ENCODE data around the gene NBL1. TPM values are rescaled to one million over a fixed set of nuclear protein-coding genes. Genes with fewer than 3 reads are reported as not detected.

NBL1 gene
- total and polyA plus RNA-seq, 2 experiments from 2014 or later: 6.1 to 10.6 TPM

DNA sequence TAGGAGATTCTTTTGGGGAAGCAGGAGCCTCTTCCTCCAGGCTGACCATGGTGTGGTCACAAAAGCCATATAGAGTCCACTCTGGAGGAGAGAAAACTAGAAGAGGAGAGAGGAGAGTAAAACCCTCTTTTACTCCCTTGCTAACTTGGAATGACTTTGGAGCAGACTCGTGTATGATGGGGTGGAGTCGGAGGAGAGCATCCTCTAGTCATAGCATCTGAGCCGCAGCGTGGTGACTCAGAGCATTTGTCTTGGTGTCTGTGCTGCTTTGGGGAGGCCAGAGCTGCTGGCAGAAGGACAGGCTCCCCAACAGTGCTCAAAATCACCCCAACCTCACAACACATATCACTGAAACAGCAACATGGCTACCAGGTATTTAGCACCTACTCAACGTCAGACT, 31.7 kb downstream of the NBL1 start:
- Mint-ChIP-seq H3K27ac (no peak overlapping the region), H3K9me3 (no peaks in the 10 kb centered on the region; the same call in 2 of the 3 replicates), H3K27me3 (ENCODE audit: insufficient read depth, low read depth, poor library complexity) (peaks cover 5% of the 10 kb centered on the region), H3K36me3 (ENCODE audit: low read depth) (no peaks in the 10 kb centered on the region), H3K4me1 (peaks cover 8% of the 10 kb centered on the region), H3K4me3 (no peak overlapping the region; the same call in 2 of the 3 replicates)
- no peak overlapping the region for H3K27ac ChIP-seq (ENCODE audit: low read depth)
- H3K79me2 ChIP-seq (replicated peaks; ENCODE audit: insufficient read depth): no peaks in the 10 kb centered on the region
- no peak for ATAC-seq
- H3K4me3 ChIP-seq: no peak overlapping the region
- H3K27me3 ChIP-seq (ENCODE audit: insufficient read depth): no peaks in the 10 kb centered on the region
- no peak overlapping the region for H2AFZ ChIP-seq
- H3K4me1 ChIP-seq (ENCODE audit: insufficient read depth): no peaks in the 10 kb centered on the region
- no peak for TF ChIP-seq ETS1 (IDR thresholded peaks at IDR 0.05)
- no peak for TF ChIP-seq NANOG (IDR thresholded peaks at IDR 0.05; ENCODE audit: borderline replicate concordance)
- TF ChIP-seq EZH2 (IDR thresholded peaks at IDR 0.05; ENCODE audit: low read depth, unreplicated experiment): no peak
- no peak for TF ChIP-seq JUNB (IDR thresholded peaks at IDR 0.05; ENCODE audit: unreplicated experiment)
- TF ChIP-seq, protein P1, sequence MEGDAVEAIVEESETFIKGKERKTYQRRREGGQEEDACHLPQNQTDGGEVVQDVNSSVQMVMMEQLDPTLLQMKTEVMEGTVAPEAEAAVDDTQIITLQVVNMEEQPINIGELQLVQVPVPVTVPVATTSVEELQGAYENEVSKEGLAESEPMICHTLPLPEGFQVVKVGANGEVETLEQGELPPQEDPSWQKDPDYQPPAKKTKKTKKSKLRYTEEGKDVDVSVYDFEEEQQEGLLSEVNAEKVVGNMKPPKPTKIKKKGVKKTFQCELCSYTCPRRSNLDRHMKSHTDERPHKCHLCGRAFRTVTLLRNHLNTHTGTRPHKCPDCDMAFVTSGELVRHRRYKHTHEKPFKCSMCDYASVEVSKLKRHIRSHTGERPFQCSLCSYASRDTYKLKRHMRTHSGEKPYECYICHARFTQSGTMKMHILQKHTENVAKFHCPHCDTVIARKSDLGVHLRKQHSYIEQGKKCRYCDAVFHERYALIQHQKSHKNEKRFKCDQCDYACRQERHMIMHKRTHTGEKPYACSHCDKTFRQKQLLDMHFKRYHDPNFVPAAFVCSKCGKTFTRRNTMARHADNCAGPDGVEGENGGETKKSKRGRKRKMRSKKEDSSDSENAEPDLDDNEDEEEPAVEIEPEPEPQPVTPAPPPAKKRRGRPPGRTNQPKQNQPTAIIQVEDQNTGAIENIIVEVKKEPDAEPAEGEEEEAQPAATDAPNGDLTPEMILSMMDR (conservative IDR thresholded peaks at IDR 0.05; ENCODE audit: low read depth in 2 of 2): no peak
- TF ChIP-seq POLR2AphosphoS5 (IDR thresholded peaks at IDR 0.05; ENCODE audit: low read depth): no peak
- TF ChIP-seq STAT1 (IDR thresholded peaks at IDR 0.05; ENCODE audit: unreplicated experiment): no peak
- no peak for TF ChIP-seq ZNF114 (CRISPR knock-in tag; IDR thresholded peaks at IDR 0.05)
- no peak for TF ChIP-seq CREB1 (CRISPR knock-in tag; IDR thresholded peaks at IDR 0.05; ENCODE audit: low read depth)
- TF ChIP-seq EZH2phosphoT487 (IDR thresholded peaks at IDR 0.05; ENCODE audit: unreplicated experiment): no peak
- TF ChIP-seq, protein P2, sequence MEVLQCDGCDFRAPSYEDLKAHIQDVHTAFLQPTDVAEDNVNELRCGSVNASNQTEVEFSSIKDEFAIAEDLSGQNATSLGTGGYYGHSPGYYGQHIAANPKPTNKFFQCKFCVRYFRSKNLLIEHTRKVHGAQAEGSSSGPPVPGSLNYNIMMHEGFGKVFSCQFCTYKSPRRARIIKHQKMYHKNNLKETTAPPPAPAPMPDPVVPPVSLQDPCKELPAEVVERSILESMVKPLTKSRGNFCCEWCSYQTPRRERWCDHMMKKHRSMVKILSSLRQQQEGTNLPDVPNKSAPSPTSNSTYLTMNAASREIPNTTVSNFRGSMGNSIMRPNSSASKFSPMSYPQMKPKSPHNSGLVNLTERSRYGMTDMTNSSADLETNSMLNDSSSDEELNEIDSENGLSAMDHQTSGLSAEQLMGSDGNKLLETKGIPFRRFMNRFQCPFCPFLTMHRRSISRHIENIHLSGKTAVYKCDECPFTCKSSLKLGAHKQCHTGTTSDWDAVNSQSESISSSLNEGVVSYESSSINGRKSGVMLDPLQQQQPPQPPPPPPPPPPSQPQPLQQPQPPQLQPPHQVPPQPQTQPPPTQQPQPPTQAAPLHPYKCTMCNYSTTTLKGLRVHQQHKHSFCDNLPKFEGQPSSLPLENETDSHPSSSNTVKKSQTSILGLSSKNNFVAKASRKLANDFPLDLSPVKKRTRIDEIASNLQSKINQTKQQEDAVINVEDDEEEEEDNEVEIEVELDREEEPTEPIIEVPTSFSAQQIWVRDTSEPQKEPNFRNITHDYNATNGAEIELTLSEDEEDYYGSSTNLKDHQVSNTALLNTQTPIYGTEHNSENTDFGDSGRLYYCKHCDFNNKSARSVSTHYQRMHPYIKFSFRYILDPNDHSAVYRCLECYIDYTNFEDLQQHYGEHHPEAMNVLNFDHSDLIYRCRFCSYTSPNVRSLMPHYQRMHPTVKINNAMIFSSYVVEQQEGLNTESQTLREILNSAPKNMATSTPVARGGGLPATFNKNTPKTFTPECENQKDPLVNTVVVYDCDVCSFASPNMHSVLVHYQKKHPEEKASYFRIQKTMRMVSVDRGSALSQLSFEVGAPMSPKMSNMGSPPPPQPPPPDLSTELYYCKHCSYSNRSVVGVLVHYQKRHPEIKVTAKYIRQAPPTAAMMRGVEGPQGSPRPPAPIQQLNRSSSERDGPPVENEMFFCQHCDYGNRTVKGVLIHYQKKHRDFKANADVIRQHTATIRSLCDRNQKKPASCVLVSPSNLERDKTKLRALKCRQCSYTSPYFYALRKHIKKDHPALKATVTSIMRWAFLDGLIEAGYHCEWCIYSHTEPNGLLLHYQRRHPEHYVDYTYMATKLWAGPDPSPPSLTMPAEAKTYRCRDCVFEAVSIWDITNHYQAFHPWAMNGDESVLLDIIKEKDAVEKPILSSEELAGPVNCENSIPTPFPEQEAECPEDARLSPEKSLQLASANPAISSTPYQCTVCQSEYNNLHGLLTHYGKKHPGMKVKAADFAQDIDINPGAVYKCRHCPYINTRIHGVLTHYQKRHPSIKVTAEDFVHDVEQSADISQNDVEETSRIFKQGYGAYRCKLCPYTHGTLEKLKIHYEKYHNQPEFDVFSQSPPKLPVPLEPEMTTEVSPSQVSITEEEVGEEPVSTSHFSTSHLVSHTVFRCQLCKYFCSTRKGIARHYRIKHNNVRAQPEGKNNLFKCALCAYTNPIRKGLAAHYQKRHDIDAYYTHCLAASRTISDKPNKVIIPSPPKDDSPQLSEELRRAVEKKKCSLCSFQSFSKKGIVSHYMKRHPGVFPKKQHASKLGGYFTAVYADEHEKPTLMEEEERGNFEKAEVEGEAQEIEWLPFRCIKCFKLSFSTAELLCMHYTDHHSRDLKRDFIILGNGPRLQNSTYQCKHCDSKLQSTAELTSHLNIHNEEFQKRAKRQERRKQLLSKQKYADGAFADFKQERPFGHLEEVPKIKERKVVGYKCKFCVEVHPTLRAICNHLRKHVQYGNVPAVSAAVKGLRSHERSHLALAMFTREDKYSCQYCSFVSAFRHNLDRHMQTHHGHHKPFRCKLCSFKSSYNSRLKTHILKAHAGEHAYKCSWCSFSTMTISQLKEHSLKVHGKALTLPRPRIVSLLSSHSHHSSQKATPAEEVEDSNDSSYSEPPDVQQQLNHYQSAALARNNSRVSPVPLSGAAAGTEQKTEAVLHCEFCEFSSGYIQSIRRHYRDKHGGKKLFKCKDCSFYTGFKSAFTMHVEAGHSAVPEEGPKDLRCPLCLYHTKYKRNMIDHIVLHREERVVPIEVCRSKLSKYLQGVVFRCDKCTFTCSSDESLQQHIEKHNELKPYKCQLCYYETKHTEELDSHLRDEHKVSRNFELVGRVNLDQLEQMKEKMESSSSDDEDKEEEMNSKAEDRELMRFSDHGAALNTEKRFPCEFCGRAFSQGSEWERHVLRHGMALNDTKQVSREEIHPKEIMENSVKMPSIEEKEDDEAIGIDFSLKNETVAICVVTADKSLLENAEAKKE (CRISPR knock-in tag; IDR thresholded peaks at IDR 0.05): no peak
- TF ChIP-seq, protein P3, sequence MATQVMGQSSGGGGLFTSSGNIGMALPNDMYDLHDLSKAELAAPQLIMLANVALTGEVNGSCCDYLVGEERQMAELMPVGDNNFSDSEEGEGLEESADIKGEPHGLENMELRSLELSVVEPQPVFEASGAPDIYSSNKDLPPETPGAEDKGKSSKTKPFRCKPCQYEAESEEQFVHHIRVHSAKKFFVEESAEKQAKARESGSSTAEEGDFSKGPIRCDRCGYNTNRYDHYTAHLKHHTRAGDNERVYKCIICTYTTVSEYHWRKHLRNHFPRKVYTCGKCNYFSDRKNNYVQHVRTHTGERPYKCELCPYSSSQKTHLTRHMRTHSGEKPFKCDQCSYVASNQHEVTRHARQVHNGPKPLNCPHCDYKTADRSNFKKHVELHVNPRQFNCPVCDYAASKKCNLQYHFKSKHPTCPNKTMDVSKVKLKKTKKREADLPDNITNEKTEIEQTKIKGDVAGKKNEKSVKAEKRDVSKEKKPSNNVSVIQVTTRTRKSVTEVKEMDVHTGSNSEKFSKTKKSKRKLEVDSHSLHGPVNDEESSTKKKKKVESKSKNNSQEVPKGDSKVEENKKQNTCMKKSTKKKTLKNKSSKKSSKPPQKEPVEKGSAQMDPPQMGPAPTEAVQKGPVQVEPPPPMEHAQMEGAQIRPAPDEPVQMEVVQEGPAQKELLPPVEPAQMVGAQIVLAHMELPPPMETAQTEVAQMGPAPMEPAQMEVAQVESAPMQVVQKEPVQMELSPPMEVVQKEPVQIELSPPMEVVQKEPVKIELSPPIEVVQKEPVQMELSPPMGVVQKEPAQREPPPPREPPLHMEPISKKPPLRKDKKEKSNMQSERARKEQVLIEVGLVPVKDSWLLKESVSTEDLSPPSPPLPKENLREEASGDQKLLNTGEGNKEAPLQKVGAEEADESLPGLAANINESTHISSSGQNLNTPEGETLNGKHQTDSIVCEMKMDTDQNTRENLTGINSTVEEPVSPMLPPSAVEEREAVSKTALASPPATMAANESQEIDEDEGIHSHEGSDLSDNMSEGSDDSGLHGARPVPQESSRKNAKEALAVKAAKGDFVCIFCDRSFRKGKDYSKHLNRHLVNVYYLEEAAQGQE (IDR thresholded peaks at IDR 0.05; ENCODE audit: unreplicated experiment): no peak
- no peaks in the 10 kb centered on the region for H3K9me2 ChIP-seq (ENCODE audit: insufficient read depth)
- 0 out of 2 replicates have a peak, but pooled peaks cover 3% of the 10 kb centered on the region for H4K20me1 ChIP-seq (replicated peaks; ENCODE audit: insufficient read depth)
- DNase-seq (ENCODE audit: low spot score): no peak
- H3K4me2 ChIP-seq: no peak overlapping the region
- H3F3A ChIP-seq (replicated peaks; ENCODE audit: low read depth): no peaks in the 10 kb centered on the region
- no peaks in the 10 kb centered on the region for H3K36me3 ChIP-seq (ENCODE audit: insufficient read depth)

Data from GM23338 (cell line).